WTC11 (cell line): ENCODE measurements around the gene DCX. TPM values are rescaled to one million over a fixed set of nuclear protein-coding genes. Genes with fewer than 3 reads are reported as not detected.

Source experiments
- ATAC-seq: fragments of 200-7000 bp; cut with Tn5 transposase; 2 replicates; pipeline ENCODE4 v1.10.0; 2021; ENCODE audit warnings: mild to moderate bottlenecking, moderate library complexity
- CTCF ChIA-PET: fragments of 300-600 bp; sonication (Branson Sonifier 250); formaldehyde crosslinking; loops from one replicate; lab custom pipeline; 2021; ENCODE audit warnings: antibody characterized with exemption; lab: Charles Lee
- POLR2A ChIA-PET: fragments of 350-600 bp; sonication (Branson Sonifier 250); formaldehyde crosslinking; loops from one replicate; lab custom pipeline; 2021; ENCODE audit warnings: antibody characterized with exemption; lab: Charles Lee
- DNase-seq: peaks from one replicate; pipeline ENCODE4 v3.0.0; 2021; ENCODE audit warnings: low spot score
- H3K27ac Mint-ChIP-seq: 2 replicates; pipeline ENCODE4 v1.8.0; 2021; ENCODE audit warnings: mixed read lengths
- H3K27me3 Mint-ChIP-seq: 2 replicates; pipeline ENCODE4 v1.8.0; 2021; ENCODE audit warnings: low read depth, mild to moderate bottlenecking, moderate library complexity, mixed read lengths
- H3K36me3 Mint-ChIP-seq: 2 replicates; pipeline ENCODE4 v1.8.0; 2021; ENCODE audit warnings: mixed read lengths
- H3K4me1 Mint-ChIP-seq: 2 replicates; pipeline ENCODE4 v1.8.0; 2022; ENCODE audit warnings: mixed read lengths
- H3K4me3 Mint-ChIP-seq: 2 replicates; pipeline ENCODE4 v1.8.0; 2021; ENCODE audit warnings: mild to moderate bottlenecking, moderate library complexity, mixed read lengths
- H3K9me3 Mint-ChIP-seq: 2 replicates; pipeline ENCODE4 v1.8.0; 2021; ENCODE audit warnings: mixed read lengths
- ERG ChIP-seq: fragments of 250-450 bp; sonication (Bioruptor Pico); IDR thresholded peaks from 2 replicates; pipeline ENCODE4 v1.8.0; 2021; ENCODE audit warnings: mild to moderate bottlenecking
- GRHL2 ChIP-seq: fragments of 250-450 bp; sonication (Bioruptor Pico); IDR thresholded peaks from 2 replicates; pipeline ENCODE4 v1.8.0; 2022; ENCODE audit warnings: mild to moderate bottlenecking, moderate library complexity; ENCODE audit not compliant: insufficient replicate concordance, severe bottlenecking
- HMGA2 ChIP-seq: fragments of 250-450 bp; sonication (Bioruptor Pico); IDR thresholded peaks from 2 replicates; pipeline ENCODE4 v1.4.0; 2021; ENCODE audit warnings: mild to moderate bottlenecking, moderate library complexity
- NFE2L1 ChIP-seq: sonication (generic); formaldehyde crosslinking; IDR thresholded peaks from 2 replicates; pipeline ENCODE4 v1.8.1; 2023; ENCODE audit warnings: missing genetic modification reagents
- PRDM15 ChIP-seq: sonication (generic); formaldehyde crosslinking; IDR thresholded peaks from 2 replicates; pipeline ENCODE4 v1.8.0; 2022; ENCODE audit warnings: missing genetic modification reagents
- SMAD4 ChIP-seq: sonication (generic); formaldehyde crosslinking; IDR thresholded peaks from 2 replicates; pipeline ENCODE4 v1.8.0; 2022; ENCODE audit warnings: mild to moderate bottlenecking, missing genetic modification reagents
- USF2 ChIP-seq: sonication (generic); formaldehyde crosslinking; IDR thresholded peaks from 2 replicates; pipeline ENCODE4 v1.8.1; 2023; ENCODE audit warnings: mild to moderate bottlenecking, missing genetic modification reagents, moderate library complexity
- total RNA-seq: library from RNA; stranded (reverse); gene quantifications from 3 replicates; pipeline ENCODE4 v1.2.3, GENCODE V29; 2021
- TF ChIP-seq, protein P1 (sequence below): fragments of 200-600 bp; IDR thresholded peaks from 2 replicates; pipeline ENCODE4 v1.8.0; 2022; ENCODE audit warnings: antibody characterized with exemption

Gene DCX
- total RNA-seq, 1 experiment from 2014 or later: 2.1 TPM

- POLR2A ChIA-PET: interaction anchor here (0.6 kb wide), 1 partner anchor 11 kb away, joined by 3 read pairs; no protein-coding TSS in a partner anchor
- ATAC-seq: peak; percentile 67
- Mint-ChIP-seq H3K4me3 (no peak overlapping the region), H3K9me3 (no peaks in the 10 kb centered on the region), H3K36me3 (no peaks in the 10 kb centered on the region), H3K27ac (0 out of 2 replicates have a peak overlapping the region, but pooled peaks have one; percentile 49), H3K27me3 (0 out of 2 replicates have a peak, but pooled peaks cover 2% of the 10 kb centered on the region), H3K4me1 (peaks cover 18% of the 10 kb centered on the region)
- DNase-seq: peak; percentile 41
- CTCF ChIA-PET: interaction anchor here (0.6 to 1.9 kb wide), 16 partner anchors 10 to 283 kb away, joined by 3 to 9 read pairs (median 4); partner anchors contain the start of genes DCX and SERTM2
- no peak for TF ChIP-seq PRDM15 (CRISPR knock-in tag)
- TF ChIP-seq, protein P1, sequence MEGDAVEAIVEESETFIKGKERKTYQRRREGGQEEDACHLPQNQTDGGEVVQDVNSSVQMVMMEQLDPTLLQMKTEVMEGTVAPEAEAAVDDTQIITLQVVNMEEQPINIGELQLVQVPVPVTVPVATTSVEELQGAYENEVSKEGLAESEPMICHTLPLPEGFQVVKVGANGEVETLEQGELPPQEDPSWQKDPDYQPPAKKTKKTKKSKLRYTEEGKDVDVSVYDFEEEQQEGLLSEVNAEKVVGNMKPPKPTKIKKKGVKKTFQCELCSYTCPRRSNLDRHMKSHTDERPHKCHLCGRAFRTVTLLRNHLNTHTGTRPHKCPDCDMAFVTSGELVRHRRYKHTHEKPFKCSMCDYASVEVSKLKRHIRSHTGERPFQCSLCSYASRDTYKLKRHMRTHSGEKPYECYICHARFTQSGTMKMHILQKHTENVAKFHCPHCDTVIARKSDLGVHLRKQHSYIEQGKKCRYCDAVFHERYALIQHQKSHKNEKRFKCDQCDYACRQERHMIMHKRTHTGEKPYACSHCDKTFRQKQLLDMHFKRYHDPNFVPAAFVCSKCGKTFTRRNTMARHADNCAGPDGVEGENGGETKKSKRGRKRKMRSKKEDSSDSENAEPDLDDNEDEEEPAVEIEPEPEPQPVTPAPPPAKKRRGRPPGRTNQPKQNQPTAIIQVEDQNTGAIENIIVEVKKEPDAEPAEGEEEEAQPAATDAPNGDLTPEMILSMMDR: 0 out of 2 replicates have a peak, but pooled peaks have one; percentile 27
- no peak for TF ChIP-seq HMGA2 (CRISPR knock-in tag)
- TF ChIP-seq ERG (CRISPR knock-in tag): no peak
- TF ChIP-seq NFE2L1 (CRISPR knock-in tag): no peak
- TF ChIP-seq, all 79 proteins: peak for 1
Measured at GRCh38 chrX:111447298-111447697, 35.3 kb upstream of the DCX start.

- H3K4me3 Mint-ChIP-seq: no peak overlapping the region
- H3K9me3 Mint-ChIP-seq: no peaks in the 10 kb centered on the region
- DNase-seq (no peak), ATAC-seq (no peak)
- H3K36me3 Mint-ChIP-seq: no peaks in the 10 kb centered on the region
- ChIA-PET CTCF (interaction anchor here (0.6 to 2.6 kb wide), 12 partner anchors 9 to 345 kb away, joined by 3 to 10 read pairs (median 4); partner anchors contain the start of genes ALG13 and DCX), POLR2A (no interaction called here)
- H3K4me1 Mint-ChIP-seq: peaks cover 18% of the 10 kb centered on the region
- TF ChIP-seq, protein P1: peak; percentile 33; the same call in 1 of the 2 replicates
- TF ChIP-seq GRHL2 (CRISPR knock-in tag): no peak
- no peaks in the 10 kb centered on the region for H3K27me3 Mint-ChIP-seq
- no peak overlapping the region for H3K27ac Mint-ChIP-seq
Measured at GRCh38 chrX:111445485-111445884, 33.5 kb upstream of the DCX start.

DNA sequence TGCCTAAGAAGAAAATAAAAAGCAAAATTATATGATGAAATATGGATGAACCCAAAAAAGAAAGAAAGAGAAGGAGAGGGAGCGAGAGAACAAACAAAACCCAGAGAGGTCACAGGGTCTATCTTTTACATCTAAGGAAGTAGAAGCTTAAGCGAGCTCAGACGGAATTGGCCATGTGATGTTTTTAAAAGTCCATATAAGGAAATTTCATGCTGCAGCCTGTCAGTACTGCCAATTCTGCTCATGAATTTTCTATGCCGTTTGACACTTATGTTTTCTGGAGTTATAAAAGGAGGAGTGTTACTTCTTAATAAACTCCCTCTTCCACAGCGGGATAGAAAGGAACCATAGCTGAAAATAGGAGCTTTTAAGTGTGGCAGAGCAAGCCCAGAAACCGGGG lies 32.9 kb upstream of the DCX start:
- H3K4me3 Mint-ChIP-seq: no peak overlapping the region
- H3K9me3 Mint-ChIP-seq: no peaks in the 10 kb centered on the region
- no peaks in the 10 kb centered on the region for H3K36me3 Mint-ChIP-seq
- CTCF ChIA-PET: interaction anchor here (0.6 to 2.6 kb wide), 15 partner anchors 9 to 344 kb away, joined by 3 to 13 read pairs (median 4); partner anchors contain the start of genes ALG13 and DCX
- POLR2A ChIA-PET: interaction anchor here (0.5 kb wide), 1 partner anchor 98 kb away, joined by 3 read pairs; no protein-coding TSS in a partner anchor
- H3K4me1 Mint-ChIP-seq: peaks cover 18% of the 10 kb centered on the region
- H3K27me3 Mint-ChIP-seq: no peaks in the 10 kb centered on the region
- no peak for DNase-seq
- no peak for ATAC-seq
- H3K27ac Mint-ChIP-seq: peak overlapping the region; percentile 57; the same call in 1 of the 2 replicates
- peak; percentile 42; the same call in 1 of the 2 replicates for TF ChIP-seq USF2 (CRISPR knock-in tag)
- no peak for TF ChIP-seq SMAD4 (CRISPR knock-in tag)
- TF ChIP-seq, all 79 proteins: peak for 1
